B cell (primary cell): ENCODE data around the gene CCDC88B. TPM values are rescaled to one million over a fixed set of nuclear protein-coding genes. Genes with fewer than 3 reads are reported as not detected.
A peak's percentile ranks its signal among the peaks of the same experiment; 100 is the strongest.

Source experiments
- ATAC-seq: fragments of 200-7000 bp; cut with Tn5 transposase; one replicate; pipeline ENCODE4 v1.10.0; 2021; ENCODE audit warnings: low read depth, mild to moderate bottlenecking, moderate number of reproducible peaks, moderate library complexity
- CTCF ChIA-PET: fragments of 350-600 bp; sonication (Branson Sonifier 250); formaldehyde crosslinking; loops from one replicate; lab custom pipeline; 2021; ENCODE audit warnings: antibody characterized with exemption, inconsistent platforms; lab: Charles Lee
- POLR2A ChIA-PET: fragments of 350-600 bp; sonication (Branson Sonifier 250); formaldehyde crosslinking; loops from one replicate; lab custom pipeline; 2021; ENCODE audit warnings: antibody characterized with exemption; lab: Charles Lee
- DNase-seq: peaks from one replicate; pipeline ENCODE4 v3.0.0; 2013
- H2AFZ ChIP-seq: 2 replicates; pipeline ENCODE4 v1.6.1; 2012; ENCODE audit warnings: mild to moderate bottlenecking, low read depth, low read length; ENCODE audit not compliant: insufficient read depth, poor library complexity, severe bottlenecking
- H3K27ac ChIP-seq, 2 donors: 1 replicate in 1 of 2; 2 replicates in 1 of 2; pipeline ENCODE4 v1.5.1; 2012 to 2013; ENCODE audit warnings: low read length in 2 of 2, mild to moderate bottlenecking in 2 of 2, moderate library complexity in 1 of 2
- H3K27me3 ChIP-seq, 4 experiments: fragments of 200-600 bp in 1 of 4; sonication (generic) in 1 of 4; replicated peaks in 1 of 4; 1 replicate in 2 of 4; 2 replicates in 2 of 4; pipeline versions ENCODE4 v1.6.1 to v1.7.0; 2013 to 2016; ENCODE audit warnings: low read length in 3 of 4, mild to moderate bottlenecking in 2 of 4, mixed read lengths in 1 of 4, moderate library complexity in 1 of 4; ENCODE audit not compliant: insufficient read depth in 4 of 4, control insufficient read depth in 3 of 4; ENCODE audit errors: control extremely low read depth in 1 of 4
- H3K36me3 ChIP-seq, 2 experiments: replicated peaks in 1 of 2; 1 replicate in 1 of 2; 2 replicates in 1 of 2; pipeline versions ENCODE4 v1.6.1 to v1.7.1; 2013; ENCODE audit warnings: low read length in 1 of 2; ENCODE audit not compliant: insufficient read depth in 2 of 2, control insufficient read depth in 1 of 2; ENCODE audit errors: control extremely low read depth in 1 of 2, extremely low read depth in 1 of 2
- H3K4me1 ChIP-seq, 2 donors: fragments of 200-600 bp in 1 of 2; sonication (generic) in 1 of 2; 1 replicate in 1 of 2; 2 replicates in 1 of 2; pipeline versions ENCODE4 v1.5.1 to v1.6.1; 2013 to 2017; ENCODE audit warnings: low read length in 2 of 2; ENCODE audit not compliant: control insufficient read depth in 2 of 2, insufficient read depth in 2 of 2
- H3K4me2 ChIP-seq: replicated peaks from 2 replicates; pipeline ENCODE3; 2012; ENCODE audit warnings: mild to moderate bottlenecking, low read depth, low read length; ENCODE audit not compliant: poor library complexity, severe bottlenecking
- H3K4me3 ChIP-seq, 5 experiments: fragments of 200-600 bp in 1 of 5; sonication (generic) in 1 of 5; 1 replicate in 3 of 5; 2 replicates in 2 of 5; pipeline versions ENCODE4 v1.5.1 to v1.7.0; 2011 to 2016; ENCODE audit warnings: low read length in 4 of 5, mild to moderate bottlenecking in 4 of 5, low read depth in 2 of 5, control low read depth in 1 of 5, moderate library complexity in 1 of 5; ENCODE audit not compliant: insufficient read depth in 1 of 5; ENCODE audit errors: control extremely low read depth in 1 of 5, extremely low read depth in 1 of 5
- H3K79me2 ChIP-seq: fragments of 200-600 bp; sonication (generic); one replicate; pipeline ENCODE4 v1.6.0; 2016; ENCODE audit warnings: low read length; ENCODE audit not compliant: control insufficient read depth, insufficient read depth
- H3K9ac ChIP-seq: fragments of 200-600 bp; sonication (generic); 2 replicates; pipeline ENCODE4 v1.6.1; 2017; ENCODE audit warnings: mild to moderate bottlenecking, low read length, moderate library complexity
- H3K9me3 ChIP-seq, 3 donors: one replicate each; pipeline versions ENCODE4 v1.6.1 to v1.7.1; 2013; ENCODE audit warnings: low read length in 2 of 3; ENCODE audit not compliant: control insufficient read depth in 2 of 3, insufficient read depth in 1 of 3; ENCODE audit errors: control extremely low read depth in 1 of 3
- H4K20me1 ChIP-seq: 2 replicates; pipeline ENCODE4 v1.6.0; 2012; ENCODE audit warnings: mild to moderate bottlenecking, low read length; ENCODE audit not compliant: insufficient read depth, control insufficient read depth, poor library complexity, severe bottlenecking
- H3K27ac Mint-ChIP-seq: one replicate; pipeline ENCODE4 v1.8.0; 2021; ENCODE audit warnings: mixed read lengths
- H3K27me3 Mint-ChIP-seq: one replicate; pipeline ENCODE4 v1.8.0; 2021; ENCODE audit warnings: mixed read lengths
- H3K4me1 Mint-ChIP-seq: one replicate; pipeline ENCODE4 v1.8.0; 2021; ENCODE audit warnings: mixed read lengths
- H3K4me3 Mint-ChIP-seq: one replicate; pipeline ENCODE4 v1.8.0; 2021; ENCODE audit warnings: mixed read lengths
- H3K9me3 Mint-ChIP-seq: one replicate; pipeline ENCODE4 v1.8.0; 2022; ENCODE audit warnings: mixed read lengths; ENCODE audit not compliant: insufficient read depth
- EZH2 ChIP-seq: IDR thresholded peaks from 2 replicates; pipeline ENCODE4 v1.6.1; 2012; ENCODE audit warnings: borderline replicate concordance, low read depth, mild to moderate bottlenecking, moderate library complexity, low read length; ENCODE audit not compliant: insufficient read depth, poor library complexity, severe bottlenecking
- WGBS: methylation state at CpG from one replicate; pipeline ENCODE4 v1.1.5; 2013; ENCODE audit warnings: missing lambda C conversion rate; ENCODE audit not compliant: insufficient coverage; 5-methylcytosine and 5-hydroxymethylcytosine counted together
- intact Hi-C: fragments of 100-400 bp; cut with micrococcal nuclease; formaldehyde crosslinking; loops from one replicate; pipeline ENCODE4 v1.10.0; 2022
- polyA plus RNA-seq: library from polyadenylated mRNA; depleted of rRNA; stranded (reverse); fragments of >200 nt; gene quantifications from 2 replicates; pipeline ENCODE4 v1.2.3, GENCODE V29; 2012
- total RNA-seq, 2 donors: library from RNA; stranded (reverse); fragments of 120-200 nt in 1 of 2; gene quantifications; 1 replicate in 1 of 2; 2 replicates in 1 of 2; pipeline versions ENCODE4 v1.2.3 to v1.2.4, GENCODE V29; 2013 to 2022
- TF ChIP-seq, protein P1 (sequence below): fragments of 200-600 bp; IDR thresholded peaks from one replicate; pipeline ENCODE4 v1.8.0; 2022; ENCODE audit warnings: antibody characterized with exemption, mild to moderate bottlenecking

Gene CCDC88B
- total and polyA plus RNA-seq, 2 donors (not counting 1 experiment from before 2014, with no cell fraction given), result 172 to 208 TPM

DNA sequence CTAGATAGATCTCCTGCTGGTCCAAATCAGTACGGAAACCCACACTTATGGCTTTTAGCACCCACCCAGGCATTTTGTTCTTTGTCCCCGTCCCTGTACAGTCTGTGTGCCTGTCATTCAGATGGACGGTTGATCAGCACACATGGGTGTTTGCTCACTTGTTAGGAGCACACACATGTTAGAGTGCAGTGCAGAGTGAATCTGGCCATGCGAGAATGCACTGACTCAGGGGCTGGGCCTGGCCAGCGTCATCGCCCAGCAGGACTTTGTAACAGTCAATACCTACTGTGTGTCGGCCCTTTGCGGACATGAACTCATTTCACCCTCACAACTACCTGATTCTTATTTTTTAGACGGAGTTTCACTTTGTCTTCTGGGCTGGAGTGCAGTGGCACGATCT lies 22.3 kb downstream of the CCDC88B start:
- Histone ChIP-seq H3K79me2 (peaks cover 8% of the 10 kb centered on the region), H3K4me3 (no peak overlapping the region), H3K9me3 (no peaks in the 10 kb centered on the region), H3K36me3 (peaks cover 0 to 24% of the 10 kb centered on the region in 2 experiments), H2AFZ (no peak overlapping the region), H4K20me1 (peaks cover 25% of the 10 kb centered on the region), H3K4me1 (peaks cover 31 to 48% of the 10 kb centered on the region in 2 donors), H3K4me2 (no peak overlapping the region), H3K27ac (peak overlapping the region in 1 of 2 donors; percentile 33), H3K9ac (no peak overlapping the region), H3K27me3 (no peaks in the 10 kb centered on the region)
- TF ChIP-seq, protein P1, sequence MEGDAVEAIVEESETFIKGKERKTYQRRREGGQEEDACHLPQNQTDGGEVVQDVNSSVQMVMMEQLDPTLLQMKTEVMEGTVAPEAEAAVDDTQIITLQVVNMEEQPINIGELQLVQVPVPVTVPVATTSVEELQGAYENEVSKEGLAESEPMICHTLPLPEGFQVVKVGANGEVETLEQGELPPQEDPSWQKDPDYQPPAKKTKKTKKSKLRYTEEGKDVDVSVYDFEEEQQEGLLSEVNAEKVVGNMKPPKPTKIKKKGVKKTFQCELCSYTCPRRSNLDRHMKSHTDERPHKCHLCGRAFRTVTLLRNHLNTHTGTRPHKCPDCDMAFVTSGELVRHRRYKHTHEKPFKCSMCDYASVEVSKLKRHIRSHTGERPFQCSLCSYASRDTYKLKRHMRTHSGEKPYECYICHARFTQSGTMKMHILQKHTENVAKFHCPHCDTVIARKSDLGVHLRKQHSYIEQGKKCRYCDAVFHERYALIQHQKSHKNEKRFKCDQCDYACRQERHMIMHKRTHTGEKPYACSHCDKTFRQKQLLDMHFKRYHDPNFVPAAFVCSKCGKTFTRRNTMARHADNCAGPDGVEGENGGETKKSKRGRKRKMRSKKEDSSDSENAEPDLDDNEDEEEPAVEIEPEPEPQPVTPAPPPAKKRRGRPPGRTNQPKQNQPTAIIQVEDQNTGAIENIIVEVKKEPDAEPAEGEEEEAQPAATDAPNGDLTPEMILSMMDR, result no peak
- no peak for TF ChIP-seq EZH2
- no peaks in the 10 kb centered on the region for H3K27me3 Mint-ChIP-seq
- DNase-seq (no peak), ATAC-seq (no peak)
- H3K4me3 Mint-ChIP-seq, result no peak overlapping the region
- WGBS, result over 99% methylated on average over 10 of the region's 10 CpGs
- H3K4me1 Mint-ChIP-seq, result peaks cover 37% of the 10 kb centered on the region
- ChIA-PET POLR2A (no interaction called here), CTCF (interaction anchor here (10.2 kb wide), 1 partner anchor 45 kb away, joined by 188 read pairs; the partner anchor contains the start of genes PRDX5 and TRMT112)
- no peak overlapping the region for H3K27ac Mint-ChIP-seq
- intact Hi-C loops, result no loop called here
- H3K9me3 Mint-ChIP-seq, result no peaks in the 10 kb centered on the region

DNA sequence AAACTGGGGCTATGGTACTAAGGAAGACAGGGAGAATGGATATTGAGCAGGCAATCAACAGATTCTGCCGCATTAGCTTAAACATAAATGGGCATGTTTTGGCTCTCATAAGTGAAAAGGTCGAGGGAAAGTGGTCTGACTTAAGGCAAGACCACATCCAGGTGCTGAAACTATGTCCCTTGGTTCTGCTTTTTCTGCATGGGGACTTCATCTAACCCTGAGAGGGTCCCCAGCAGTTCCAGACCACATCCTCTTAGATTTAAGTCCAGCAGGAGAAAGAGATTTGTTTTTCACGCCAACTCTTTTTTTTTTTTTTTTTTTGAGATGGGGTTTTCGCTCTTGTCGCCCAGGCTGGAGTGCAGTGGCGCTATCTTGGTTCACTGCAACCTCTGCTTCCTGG lies 24.4 kb downstream of the CCDC88B start:
- POLR2A ChIA-PET, result interaction anchor here (0.7 to 1.0 kb wide), 2 partner anchors 9 to 72 kb away, joined by 4 read pairs; no protein-coding TSS in a partner anchor
- Mint-ChIP-seq H3K27ac (peak overlapping the region; percentile 34), H3K9me3 (no peaks in the 10 kb centered on the region), H3K27me3 (no peaks in the 10 kb centered on the region), H3K4me3 (no peak overlapping the region), H3K4me1 (peaks cover 26% of the 10 kb centered on the region)
- H3K9me3 ChIP-seq, result no peaks in the 10 kb centered on the region
- CTCF ChIA-PET, result interaction anchor here (0.7 to 1.2 kb wide), 4 partner anchors 13 to 145 kb away, joined by 3 read pairs; no protein-coding TSS in a partner anchor
- peaks cover 0 to 33% of the 10 kb centered on the region in 2 experiments for H3K36me3 ChIP-seq
- H4K20me1 ChIP-seq, result peaks cover 12% of the 10 kb centered on the region
- intact Hi-C loops, result no loop called here
- H3K27me3 ChIP-seq, result no peaks in the 10 kb centered on the region
- ATAC-seq, result peak; percentile 42
- WGBS, result 59% methylated on average over 5 of the region's 6 CpGs
- no peak for TF ChIP-seq EZH2
- TF ChIP-seq, protein P1, result no peak
- no peak overlapping the region for H2AFZ ChIP-seq
- H3K27ac ChIP-seq, result peak overlapping the region in 1 of 2 donors; percentile 7
- DNase-seq, result no peak
- peaks cover 18 to 29% of the 10 kb centered on the region in 2 donors for H3K4me1 ChIP-seq
- H3K4me3 ChIP-seq, result no peak overlapping the region
- H3K9ac ChIP-seq, result no peak overlapping the region
- no peak overlapping the region for H3K4me2 ChIP-seq
- H3K79me2 ChIP-seq, result no peaks in the 10 kb centered on the region
